HG02678 (cell line): Measurements from ENCODE around the gene CACNB2.

ENCODE experiments used
- ATAC-seq: cut with Tn5 transposase; IDR thresholded peaks from one replicate; pipeline ENCODE4 v1.9.1; 2021; ENCODE audit warnings: mild to moderate bottlenecking, moderate library complexity; ENCODE audit not compliant: unreplicated experiment

Gene CACNB2

GRCh38 chr10:18224626-18225445 lies 84.6 kb downstream of the CACNB2 start:
- no peak for ATAC-seq

GRCh38 chr10:18226336-18226735 lies 86.1 kb downstream of the CACNB2 start:
- ATAC-seq, result no peak

GRCh38 chr10:18229826-18230225 lies 89.6 kb downstream of the CACNB2 start:
- ATAC-seq, result no peak

- ATAC-seq, result no peak
Measured at GRCh38 chr10:18230794-18231193, 90.6 kb downstream of the CACNB2 start.

GRCh38 chr10:18231480-18231879 lies 91.3 kb downstream of the CACNB2 start:
- ATAC-seq, result no peak

- no peak for ATAC-seq
Measured at GRCh38 chr10:18233775-18234174, 93.6 kb downstream of the CACNB2 start.

- ATAC-seq, result no peak
Measured at GRCh38 chr10:18235477-18235876, 95.3 kb downstream of the CACNB2 start.

- no peak for ATAC-seq
Measured at GRCh38 chr10:18236756-18237155, 96.5 kb downstream of the CACNB2 start.

GRCh38 chr10:18238870-18239485 lies 98.8 kb downstream of the CACNB2 start:
- no peak for ATAC-seq

GRCh38 chr10:18240185-18240882 lies 100.1 kb downstream of the CACNB2 start:
- ATAC-seq, result no peak

- no peak for ATAC-seq
Measured at GRCh38 chr10:18246967-18247366, 106.7 kb downstream of the CACNB2 start.

- no peak for ATAC-seq
Measured at GRCh38 chr10:18252086-18252485, 111.9 kb downstream of the CACNB2 start.

GRCh38 chr10:18254086-18254485 lies 113.9 kb downstream of the CACNB2 start:
- no peak for ATAC-seq

GRCh38 chr10:18254692-18255091 lies 114.5 kb downstream of the CACNB2 start:
- no peak for ATAC-seq

- no peak for ATAC-seq
Measured at GRCh38 chr10:18260310-18260922, 120.2 kb downstream of the CACNB2 start.

- no peak for ATAC-seq
Measured at GRCh38 chr10:18261063-18261610, 120.9 kb downstream of the CACNB2 start.

- no peak for ATAC-seq
Measured at GRCh38 chr10:18261768-18262231, 121.6 kb downstream of the CACNB2 start.

GRCh38 chr10:18264466-18265050 lies 124.3 kb downstream of the CACNB2 start:
- no peak for ATAC-seq

- no peak for ATAC-seq
Measured at GRCh38 chr10:18268005-18268404, 127.8 kb downstream of the CACNB2 start.

GRCh38 chr10:18271491-18271890 lies 131.3 kb downstream of the CACNB2 start:
- no peak for ATAC-seq

- no peak for ATAC-seq
Measured at GRCh38 chr10:18273039-18273438, 132.8 kb downstream of the CACNB2 start.
